ENCODE data around the gene GDF7.
"Not testable (repeated sequence)": the region's sequence is repeated elsewhere in the genome, so short reads cannot be mapped to it uniquely, and the experiment has no call there.

Gene GDF7

DNA sequence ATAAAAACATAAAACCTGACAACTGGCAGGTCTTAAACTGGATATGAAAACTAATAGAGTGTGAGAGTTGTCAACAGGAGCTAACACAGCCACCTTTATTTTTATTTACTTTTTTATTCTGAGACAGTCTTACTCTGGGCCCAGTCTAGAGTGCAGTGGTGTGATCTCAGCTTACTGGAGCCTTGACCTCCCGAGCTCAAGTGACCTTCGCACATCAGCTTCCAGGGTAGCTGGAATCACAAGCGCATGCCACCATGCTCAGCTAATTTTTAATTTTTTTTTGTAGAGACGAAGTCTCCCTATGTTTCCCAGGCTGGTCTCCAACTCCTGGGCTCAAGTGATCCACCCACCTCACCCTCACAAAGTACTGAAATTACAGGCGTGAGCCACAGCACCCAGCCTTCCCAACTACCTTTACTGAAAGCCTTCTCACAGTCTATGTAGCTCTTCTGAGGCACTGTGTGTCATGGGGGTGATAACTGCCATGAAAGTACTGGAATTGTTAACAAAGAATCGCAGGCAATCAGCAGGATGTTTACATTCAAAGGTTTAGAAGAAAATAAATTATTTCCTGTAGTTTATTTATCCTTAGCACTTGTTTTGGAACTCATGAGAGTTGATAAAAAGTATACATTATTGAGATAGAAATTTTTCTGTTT, 24.3 kb downstream of the GDF7 start:
- DNase-seq (ENCODE audit: extremely low read depth in 1 of 2, low read depth in 1 of 2): no peak

DNA sequence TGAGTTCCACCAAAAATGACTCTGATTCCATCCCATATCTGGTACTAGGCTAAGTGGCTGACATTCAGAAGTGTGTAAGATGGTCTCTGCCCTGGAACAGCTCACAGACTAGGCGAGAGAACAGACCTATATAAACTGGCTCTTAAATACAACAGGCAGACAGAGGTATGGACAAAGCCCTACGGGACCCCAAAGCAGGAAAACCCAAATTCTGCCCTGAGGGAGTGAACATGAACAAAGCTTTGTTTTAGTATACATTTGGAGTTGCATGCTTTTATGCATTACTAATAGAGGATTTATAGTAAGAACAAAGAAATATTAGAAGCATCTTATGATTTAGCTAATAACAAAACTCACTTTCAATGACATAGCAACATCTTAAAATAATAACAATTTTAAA, 25.1 kb downstream of the GDF7 start:
- no peak for DNase-seq (ENCODE audit: extremely low read depth in 1 of 2, low read depth in 1 of 2)

DNA sequence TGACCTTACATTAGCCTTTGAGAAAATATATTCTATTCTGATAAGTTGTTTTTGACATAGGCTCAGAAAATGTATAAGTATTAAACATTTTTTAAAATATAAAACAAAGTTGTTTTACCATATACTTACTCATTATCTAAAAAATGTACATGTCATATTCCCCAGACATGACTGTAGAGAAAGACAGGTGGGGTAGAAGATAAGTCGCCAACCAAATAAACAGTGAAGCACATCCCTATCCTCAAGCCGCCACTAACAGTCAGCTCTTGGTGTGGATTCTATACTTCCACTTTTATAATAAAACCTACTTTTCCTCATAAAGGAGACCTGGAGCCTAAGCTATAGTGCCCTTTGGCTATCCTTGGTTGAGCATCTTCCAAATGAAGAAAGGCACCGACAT, 26.4 kb downstream of the GDF7 start:
- no peak for DNase-seq (ENCODE audit: extremely low read depth in 1 of 2, low read depth in 1 of 2)

DNA sequence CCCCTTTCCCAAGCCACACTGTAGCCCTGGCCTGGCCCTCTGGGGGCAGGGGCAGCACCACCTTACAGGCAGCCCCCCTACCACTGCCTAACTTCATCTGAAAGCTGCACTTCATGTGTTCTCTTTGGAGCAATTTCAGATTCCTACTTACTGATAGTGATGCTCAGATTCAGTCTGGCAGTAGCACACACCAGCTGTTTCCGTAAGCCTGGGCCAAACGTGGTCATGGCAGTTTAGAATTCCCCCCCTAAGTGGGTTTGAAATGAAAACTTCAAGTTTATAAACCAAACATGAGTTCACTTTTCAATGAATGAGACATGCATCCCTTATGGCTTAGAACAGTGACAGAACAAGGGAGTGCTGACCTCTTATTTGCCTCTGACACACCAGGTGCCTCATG, 29.4 kb downstream of the GDF7 start:
- DNase-seq (ENCODE audit: extremely low read depth in 1 of 2, low read depth in 1 of 2): no peak

DNA sequence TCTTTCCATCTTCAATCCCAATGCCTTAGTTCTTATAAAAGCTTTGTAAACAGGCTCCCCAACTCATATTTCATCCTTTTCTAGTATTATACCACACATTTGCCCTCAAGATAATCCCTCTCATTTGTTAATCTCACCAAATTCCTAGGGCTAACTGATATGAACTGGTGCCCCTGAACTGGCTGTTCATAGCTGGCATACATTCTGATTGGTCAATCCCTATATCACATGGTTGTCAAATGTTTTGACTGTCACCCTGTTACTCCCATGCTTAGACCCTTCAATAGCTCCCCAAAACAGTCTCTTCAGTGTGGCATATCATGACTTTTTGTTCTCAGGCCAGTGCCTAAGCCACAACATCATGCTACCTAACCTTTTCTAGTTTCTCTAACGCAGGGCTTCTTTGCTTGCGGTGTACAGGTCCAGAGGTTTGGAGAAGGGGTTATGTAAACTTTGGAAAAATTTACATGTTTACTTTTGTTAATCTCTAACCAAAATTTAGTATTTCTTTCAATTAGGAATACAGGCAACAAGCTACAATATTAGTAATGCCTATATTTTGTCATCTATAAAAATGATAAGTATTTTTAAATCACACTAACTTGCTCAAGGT, 30.5 kb downstream of the GDF7 start:
- no peak for DNase-seq (ENCODE audit: extremely low read depth in 1 of 2, low read depth in 1 of 2)

DNA sequence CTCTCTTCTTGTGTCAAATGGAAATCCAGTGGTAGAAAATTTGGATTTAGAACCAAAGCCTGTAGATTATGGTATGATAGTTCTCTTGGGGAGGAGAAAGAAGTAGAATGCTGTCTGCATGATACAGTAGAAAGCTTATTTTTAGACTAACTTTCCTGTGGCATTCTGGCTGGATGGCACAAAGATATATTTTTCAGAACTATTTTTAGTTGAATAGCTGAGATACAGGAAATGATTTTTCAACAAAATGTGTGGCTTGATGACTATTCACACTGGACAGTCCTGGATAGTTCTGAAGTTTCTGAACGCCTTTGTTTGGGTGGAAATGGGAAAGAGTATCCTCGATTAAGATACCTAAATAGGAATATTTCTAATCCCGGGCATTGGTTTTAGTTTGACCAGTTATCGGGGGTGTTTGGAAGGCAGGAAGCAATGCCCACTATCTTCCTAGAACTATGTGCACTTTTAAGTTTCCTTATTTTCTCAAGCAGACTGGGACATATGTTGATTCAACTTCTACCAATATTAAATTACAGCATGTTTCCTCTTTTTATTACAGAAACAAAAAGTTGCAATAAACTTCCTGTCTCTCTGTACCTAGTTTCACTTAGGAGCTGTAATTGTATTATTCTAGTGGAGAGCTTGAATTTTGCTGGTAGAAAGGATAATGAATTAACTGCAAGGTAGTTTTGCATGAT, 32.1 kb downstream of the GDF7 start:
- DNase-seq (ENCODE audit: extremely low read depth in 1 of 2, low read depth in 1 of 2): no peak

DNA sequence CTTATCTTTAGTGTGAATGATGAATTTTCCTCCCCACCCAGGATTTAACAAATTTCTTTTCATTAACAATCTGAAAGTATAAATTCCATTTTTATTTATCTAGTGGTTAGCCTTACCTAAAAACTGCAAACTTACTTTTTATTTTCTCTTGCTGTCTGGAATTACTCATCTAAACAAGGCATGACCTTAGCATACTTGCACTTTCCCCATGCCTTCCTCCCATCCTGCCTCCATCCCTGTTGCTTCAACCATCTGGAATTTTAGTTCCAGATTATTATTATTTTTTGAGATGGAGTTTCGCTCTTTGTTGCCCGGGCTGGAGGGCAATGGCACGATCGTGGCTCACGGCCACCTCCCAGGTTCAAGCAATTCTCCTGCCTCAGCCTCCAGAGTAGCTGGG, 35.6 kb downstream of the GDF7 start:
- DNase-seq (ENCODE audit: extremely low read depth in 1 of 2, low read depth in 1 of 2): no peak

DNA sequence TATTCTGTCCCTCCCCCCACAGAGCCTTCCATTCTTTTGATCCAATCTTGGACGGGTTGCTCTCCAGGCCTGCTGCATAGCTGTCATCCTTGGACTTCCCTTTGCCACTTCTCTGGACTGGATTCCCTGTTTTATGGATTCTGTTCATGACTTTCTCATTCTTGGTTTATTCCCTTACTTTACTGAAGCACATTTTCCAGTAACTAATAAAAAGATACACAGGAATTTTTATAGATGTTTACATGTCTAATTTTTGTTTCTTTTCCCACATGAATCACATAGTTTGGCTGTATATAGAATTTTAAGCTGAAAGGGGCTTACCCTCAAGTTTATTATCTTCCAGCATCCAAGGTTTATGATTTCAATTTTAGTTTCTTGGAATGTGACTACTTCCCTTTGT, 37.9 kb downstream of the GDF7 start:
- DNase-seq (ENCODE audit: extremely low read depth in 1 of 2, low read depth in 1 of 2): no peak

DNA sequence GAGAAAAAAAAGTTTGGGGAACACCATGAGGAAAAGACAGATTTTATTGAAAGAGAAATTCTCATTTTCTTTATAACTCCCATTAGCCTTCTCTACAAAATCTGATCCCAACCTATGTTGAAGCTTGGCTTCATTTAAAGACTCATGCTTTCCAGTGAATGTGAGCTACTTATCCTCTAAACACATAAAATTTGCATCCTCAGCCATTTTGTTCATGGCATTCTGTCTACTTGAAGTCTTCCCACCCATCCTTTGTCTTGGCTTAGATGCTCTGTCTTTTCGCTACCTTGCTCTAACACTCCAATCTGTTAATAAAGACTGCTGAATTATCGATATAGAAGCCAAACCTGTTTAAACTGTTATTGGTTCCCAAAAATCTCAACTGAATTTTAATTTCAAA, 39.3 kb downstream of the GDF7 start:
- DNase-seq (ENCODE audit: extremely low read depth in 1 of 2, low read depth in 1 of 2): no peak

DNA sequence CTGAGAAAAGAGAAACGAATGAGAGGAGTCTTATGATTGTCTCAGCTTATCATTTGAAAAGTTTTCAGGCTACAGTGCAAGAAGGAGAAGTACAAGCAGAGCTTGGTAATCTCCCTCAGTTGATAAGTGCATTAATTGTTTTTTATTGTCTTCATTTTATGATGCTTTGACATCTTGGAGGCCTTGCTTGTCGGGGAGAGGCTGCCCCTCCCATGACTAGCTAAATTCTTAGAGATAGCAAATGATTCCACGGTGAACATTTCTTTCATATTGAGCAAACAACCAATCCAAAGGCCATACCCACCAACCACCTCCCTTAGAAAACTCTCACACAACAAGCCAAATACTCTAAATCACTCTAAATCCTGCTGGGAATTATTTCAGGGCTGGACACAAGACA, 39.8 kb downstream of the GDF7 start:
- no peak for DNase-seq (ENCODE audit: extremely low read depth in 1 of 2, low read depth in 1 of 2)

DNA sequence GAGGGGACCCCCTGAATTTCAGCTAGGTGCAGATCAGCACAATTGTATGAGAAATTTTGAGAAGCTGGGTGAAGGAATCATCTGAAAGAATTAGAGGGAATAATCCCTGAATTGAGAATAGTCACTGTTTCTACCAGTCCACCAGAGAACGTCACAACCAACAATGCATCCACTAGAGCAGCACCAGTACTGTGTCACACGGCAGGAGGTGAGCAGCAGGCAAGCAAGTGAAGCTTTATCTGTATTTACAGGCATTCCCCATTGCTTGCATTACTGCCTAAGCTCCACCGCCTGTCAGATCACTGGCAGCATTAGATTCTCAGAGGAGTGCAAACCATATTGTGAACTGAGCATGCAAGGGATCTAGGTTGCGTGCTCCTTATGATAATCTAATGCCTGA, 40.7 kb downstream of the GDF7 start:
- no peak for DNase-seq (ENCODE audit: extremely low read depth in 1 of 2, low read depth in 1 of 2)

DNA sequence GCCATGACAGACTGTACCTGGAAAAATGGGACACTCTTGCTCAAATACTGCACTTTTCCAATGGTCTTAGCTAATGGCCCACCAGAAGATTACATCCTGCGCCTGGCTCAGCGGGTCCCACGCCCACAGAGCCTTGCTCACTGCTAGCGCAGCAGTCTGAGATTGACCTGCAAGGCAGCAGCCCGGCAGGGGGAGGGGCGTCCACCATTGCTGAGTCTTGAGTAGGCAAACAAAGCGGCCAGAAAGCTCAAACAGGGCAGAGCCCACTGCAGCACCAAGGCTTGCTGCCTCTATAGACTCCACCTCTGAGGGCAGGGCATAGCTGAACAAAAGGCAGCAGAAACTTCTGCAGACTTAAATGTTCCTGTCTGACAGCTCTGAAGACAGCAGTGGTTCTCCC, 44.7 kb downstream of the GDF7 start:
- DNase-seq (ENCODE audit: extremely low read depth in 1 of 2, low read depth in 1 of 2): not testable (repeated sequence)

DNA sequence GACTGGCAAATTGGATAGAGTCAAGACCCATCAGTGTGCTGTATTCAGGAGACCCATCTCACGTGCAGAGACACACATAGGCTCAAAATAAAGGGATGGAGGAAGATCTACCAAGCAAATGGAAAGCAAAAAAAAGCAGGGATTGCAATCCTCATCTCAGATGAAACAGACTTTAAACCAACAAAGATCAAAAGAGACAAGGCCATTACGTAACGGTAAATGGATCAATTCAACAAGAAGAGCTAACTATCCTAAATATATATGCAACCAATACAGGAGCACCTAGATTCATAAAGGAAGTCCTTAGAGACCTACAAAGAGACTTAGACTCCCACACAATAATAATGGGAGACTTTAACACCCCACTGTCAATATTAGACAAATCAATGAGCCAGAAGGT, 46.6 kb downstream of the GDF7 start:
- not testable (repeated sequence) for DNase-seq (ENCODE audit: extremely low read depth in 1 of 2, low read depth in 1 of 2)

DNA sequence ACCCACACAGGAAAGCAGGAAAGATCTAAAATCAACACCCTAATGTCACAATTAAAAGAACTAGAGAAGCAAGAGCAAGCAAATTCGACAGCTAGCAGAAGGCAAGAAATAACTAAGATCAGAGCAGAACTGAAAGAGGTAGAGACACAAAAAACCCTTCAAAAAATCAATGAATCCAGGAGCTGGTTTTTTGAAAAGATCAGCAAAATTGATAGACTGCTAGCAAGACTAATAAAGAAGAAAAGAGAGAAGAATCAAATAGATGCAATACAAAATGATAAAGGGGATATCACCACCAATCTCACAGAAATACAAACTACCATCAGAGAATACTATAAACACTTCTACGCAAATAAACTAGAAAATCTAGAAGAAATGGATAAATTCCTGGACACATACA, 47.5 kb downstream of the GDF7 start:
- DNase-seq (ENCODE audit: extremely low read depth in 1 of 2, low read depth in 1 of 2): not testable (repeated sequence)

DNA sequence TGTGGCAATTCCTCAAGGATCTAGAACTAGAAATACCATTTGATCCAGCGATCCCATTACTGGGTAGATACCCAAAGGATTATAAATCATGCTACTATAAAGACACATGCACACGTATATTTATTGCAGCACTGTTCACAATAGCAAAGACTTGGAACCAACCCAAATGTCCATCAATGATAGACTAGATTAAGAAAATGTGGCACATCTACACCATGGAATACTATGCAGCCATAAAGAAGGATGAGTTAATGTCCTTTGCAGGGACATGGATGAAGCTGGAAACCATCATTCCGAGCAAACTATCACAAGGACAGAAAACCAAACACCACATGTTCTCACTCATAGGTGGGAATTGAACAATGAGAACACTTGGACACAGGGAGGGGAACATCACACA, 49.2 kb downstream of the GDF7 start:
- not testable (repeated sequence) for DNase-seq (ENCODE audit: extremely low read depth in 1 of 2, low read depth in 1 of 2)

DNA sequence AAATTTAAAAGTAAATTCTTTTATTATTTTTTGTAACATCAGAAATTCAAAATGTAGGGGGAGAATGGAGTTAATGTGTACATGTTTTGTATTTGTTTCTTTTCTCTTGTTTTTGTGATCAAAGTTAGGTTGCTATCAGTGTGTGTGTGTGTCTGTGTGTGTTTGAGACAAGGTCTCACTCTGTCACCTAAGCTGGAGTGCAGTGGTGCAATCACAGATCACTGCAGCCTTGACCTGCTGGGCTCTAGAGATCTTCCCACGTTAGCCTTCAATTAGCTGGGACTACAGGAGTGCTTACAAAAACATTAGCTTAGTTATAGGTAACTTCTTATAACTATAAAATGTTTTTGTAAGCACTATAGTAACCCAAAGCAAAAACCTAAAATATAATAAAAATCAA, 50.7 kb downstream of the GDF7 start:
- DNase-seq (ENCODE audit: extremely low read depth in 1 of 2, low read depth in 1 of 2): no peak

DNA sequence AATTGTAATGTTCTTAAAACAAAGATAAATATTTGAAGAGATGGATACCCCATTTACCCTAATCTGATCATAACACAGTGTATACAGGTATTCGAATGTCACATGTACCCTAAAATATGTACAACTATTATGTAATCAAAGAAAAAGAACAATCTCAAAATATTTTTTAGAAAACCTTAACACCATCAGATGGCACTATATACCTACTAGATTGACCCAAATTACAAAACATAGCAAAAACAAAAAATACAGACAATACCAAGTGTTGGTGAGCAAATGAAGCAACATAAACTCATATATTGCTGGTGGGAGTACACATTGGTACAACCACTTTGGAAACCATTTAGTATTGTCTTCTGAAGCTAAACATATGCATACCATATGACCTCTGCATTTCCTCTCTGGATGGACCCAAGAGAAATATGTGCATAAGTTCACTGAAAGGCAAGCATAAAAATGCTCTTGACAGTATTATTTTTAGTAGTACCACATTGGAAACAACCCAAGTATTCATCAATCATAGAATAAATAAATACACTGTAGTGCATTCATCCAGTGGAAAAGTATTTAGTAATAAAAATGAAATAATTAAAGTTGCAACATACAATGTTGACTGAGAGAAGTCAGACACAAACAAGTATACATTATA, 55.8 kb downstream of the GDF7 start:
- no peak for DNase-seq (ENCODE audit: extremely low read depth in 1 of 2, low read depth in 1 of 2)

DNA sequence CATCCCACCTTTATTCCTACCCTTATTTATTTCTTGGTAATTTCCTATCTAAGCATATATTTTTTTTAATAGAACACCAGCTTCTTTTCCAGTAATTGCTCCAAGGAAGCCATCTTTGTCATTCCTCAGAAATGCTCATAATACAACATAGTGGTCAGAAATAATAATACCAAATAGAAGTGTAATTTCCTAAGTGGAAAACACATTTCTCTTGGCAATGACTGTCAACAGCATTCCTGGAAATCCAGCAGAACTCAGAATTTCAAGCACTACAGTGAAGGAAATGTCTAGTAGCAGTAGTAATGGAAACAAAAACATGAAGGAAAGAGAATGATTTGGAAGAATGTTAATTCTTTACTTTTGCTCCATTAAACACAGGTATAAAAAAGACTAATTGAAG, 56.6 kb downstream of the GDF7 start:
- DNase-seq (ENCODE audit: extremely low read depth in 1 of 2, low read depth in 1 of 2): no peak

DNA sequence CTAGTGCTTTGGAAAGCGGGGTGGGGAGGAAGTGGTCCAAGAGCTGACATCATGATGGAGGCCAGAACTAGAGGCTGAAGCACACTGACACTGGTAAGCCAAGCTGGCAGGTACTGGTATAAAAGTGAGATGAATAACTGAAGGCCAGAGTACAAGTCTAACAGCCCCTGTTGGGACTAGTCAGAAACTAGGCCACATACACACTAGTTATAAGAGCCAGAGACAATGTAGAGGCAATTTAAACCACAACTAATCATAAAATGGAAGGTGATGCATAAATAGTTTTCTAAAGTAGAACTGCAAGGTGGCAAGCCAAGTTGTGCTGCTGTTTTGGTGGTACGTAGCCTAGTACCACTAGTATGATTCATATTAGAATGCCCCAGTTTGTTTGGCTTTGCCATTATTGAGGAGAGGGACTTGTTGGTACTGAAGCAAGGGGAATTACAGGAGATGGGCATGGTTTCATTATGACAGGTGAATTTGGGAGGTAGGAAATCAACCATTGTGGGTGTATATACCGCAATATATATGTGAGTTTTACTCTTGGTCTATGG, 57.6 kb downstream of the GDF7 start:
- DNase-seq (ENCODE audit: extremely low read depth in 1 of 2, low read depth in 1 of 2): no peak

DNA sequence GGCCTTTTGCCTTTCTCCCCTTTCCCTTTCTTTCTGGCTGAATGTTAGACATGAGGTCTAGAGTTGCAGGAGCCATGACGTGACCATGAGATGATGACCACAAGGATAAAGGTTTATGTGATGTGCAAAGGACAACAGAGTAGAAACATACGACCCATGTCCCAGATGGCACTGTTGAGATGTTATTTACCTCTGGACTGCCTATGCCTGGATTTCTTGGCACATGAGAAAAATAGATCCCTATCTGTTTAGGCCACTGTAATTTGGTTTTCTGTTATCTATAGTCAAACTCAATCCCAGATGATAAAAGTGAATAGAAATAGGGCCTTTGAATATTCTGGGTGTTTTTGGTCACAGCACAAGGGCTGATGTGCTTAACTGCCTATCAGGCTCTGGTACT, 58.8 kb downstream of the GDF7 start:
- no peak for DNase-seq (ENCODE audit: extremely low read depth in 1 of 2, low read depth in 1 of 2)

DNA sequence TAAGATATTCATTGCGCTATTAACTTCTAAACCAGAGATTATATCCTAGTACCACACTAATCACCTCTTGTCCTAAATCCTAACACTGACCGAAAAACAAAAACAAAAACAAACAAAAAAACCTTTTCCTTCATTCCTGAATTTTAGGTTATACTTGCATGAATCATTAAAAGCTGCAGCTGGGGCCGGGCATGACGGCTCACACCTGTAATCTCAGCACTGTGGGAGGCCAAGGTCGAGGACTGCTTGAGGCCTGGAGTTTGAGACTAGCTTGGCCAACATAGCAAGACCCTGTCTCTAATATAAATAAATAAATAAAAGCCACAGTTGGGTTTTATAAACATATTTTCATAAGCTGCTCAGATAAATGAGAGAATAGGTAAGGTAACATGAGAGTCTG, 60.0 kb downstream of the GDF7 start:
- DNase-seq (ENCODE audit: extremely low read depth in 1 of 2, low read depth in 1 of 2): no peak

Measured in stimulated activated CD8-positive, alpha-beta memory T cell treated with anti-CD3 and anti-CD28 coated beads, Interleukin-7, amount 100 ng/mL, for 48 hours (primary cell).